ENCODE data around the gene CALN1.

GRCh38 chr7:72409638-72410015 is 2.5 kb downstream of the CALN1 start:
- TF ChIP-seq ZNF175 (tag by site-specific recombination; IDR thresholded peaks at IDR 0.05) (no peak), CTCF (tag by site-specific recombination; IDR thresholded peaks at IDR 0.05) (no peak), ZNF776 (tag by site-specific recombination; IDR thresholded peaks at IDR 0.05; ENCODE audit: borderline replicate concordance) (no peak), ZNF654 (tag by site-specific recombination; IDR thresholded peaks at IDR 0.05; ENCODE audit: low read depth) (no peak), ZNF629 (tag by site-specific recombination; IDR thresholded peaks at IDR 0.05) (no peak), ZNF530 (tag by site-specific recombination; IDR thresholded peaks at IDR 0.05; ENCODE audit: low read depth) (no peak), ZNF138 (tag by site-specific recombination; IDR thresholded peaks at IDR 0.05; ENCODE audit: borderline replicate concordance) (no peak), EGR2 (tag by site-specific recombination; IDR thresholded peaks at IDR 0.05; ENCODE audit: low read depth) (no peak)
